Gastrocnemius medialis (tissue), 4 donors: Measurements from ENCODE around the gene MARCHF10.

Experiments
- CTCF ChIP-seq, 5 experiments: fragments of 450-650 bp in 3 of 5; fragments of 200-600 bp in 2 of 5; sonication (generic) in 2 of 5; IDR thresholded peaks in 4 of 5; conservative IDR thresholded peaks in 1 of 5; 1 replicate in 4 of 5; 2 replicates in 1 of 5; pipeline ENCODE4 v1.5.1; 2016 to 2019; ENCODE audit warnings: antibody characterized with exemption in 5 of 5, mild to moderate bottlenecking in 3 of 5, moderate library complexity in 3 of 5
- POLR2A ChIP-seq, 2 donors: fragments of 450-650 bp; IDR thresholded peaks; one replicate each; pipeline ENCODE4 v1.6.1; 2017; ENCODE audit warnings: antibody characterized with exemption in 2 of 2, mild to moderate bottlenecking in 2 of 2, moderate library complexity in 2 of 2

DNA sequence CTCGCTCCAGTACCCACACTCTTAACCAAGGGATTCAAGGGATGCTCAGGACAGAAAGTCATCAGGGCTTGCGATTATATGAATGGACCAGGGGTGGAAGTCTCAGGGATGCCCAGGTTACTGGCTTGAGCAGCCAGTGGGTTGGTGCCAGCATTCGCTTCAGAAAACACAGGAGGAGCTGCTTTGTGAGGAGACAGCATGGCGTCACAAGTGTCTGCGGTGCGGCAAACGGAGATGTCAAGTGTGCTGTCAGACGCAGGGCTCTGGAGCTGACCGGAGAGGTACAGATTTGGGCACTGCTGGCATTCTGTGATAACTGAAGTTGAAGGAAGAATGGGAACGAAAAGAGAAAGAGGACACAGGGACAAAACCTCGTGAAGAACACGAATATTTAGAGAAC lies 4.1 kb downstream of the MARCHF10 start:
- no peak for TF ChIP-seq CTCF (IDR thresholded peaks at IDR 0.05 in 4 of 5, conservative IDR thresholded peaks at IDR 0.05 in 1 of 5)
- TF ChIP-seq POLR2A (IDR thresholded peaks at IDR 0.05), result no peak
